H1 (cell line): ENCODE data around the gene PPP4R1.

Source experiments
- CBX5 ChIP-seq: fragments of 300-800, 300-1000 bp; sonication (generic); IDR thresholded peaks from 2 replicates; pipeline ENCODE4 v1.7.1; 2016; ENCODE audit warnings: antibody characterized with exemption, low read length, low read depth
- CREB1 ChIP-seq: IDR thresholded peaks from 2 replicates; pipeline ENCODE4 v1.6.1; 2012; ENCODE audit warnings: inconsistent platforms
- CTCF ChIP-seq, 3 experiments: IDR thresholded peaks; 1 replicate in 2 of 3; 2 replicates in 1 of 3; pipeline versions ENCODE4 v1.5.1 to v1.6.1; 2011; ENCODE audit warnings: low read length in 3 of 3, mild to moderate bottlenecking in 3 of 3, inconsistent platforms in 2 of 3, low read depth in 1 of 3, moderate library complexity in 1 of 3; ENCODE audit not compliant: insufficient read depth in 1 of 3; ENCODE audit errors: control extremely low read depth in 1 of 3
- POLR2A ChIP-seq, 2 experiments: IDR thresholded peaks; 1 replicate in 1 of 2; 2 replicates in 1 of 2; pipeline ENCODE4 v1.6.1; 2011; ENCODE audit warnings: low read depth in 2 of 2, low read length in 2 of 2, mild to moderate bottlenecking in 2 of 2; ENCODE audit errors: control extremely low read depth in 1 of 2
- POLR2AphosphoS5 ChIP-seq: IDR thresholded peaks from 2 replicates; pipeline ENCODE4 v1.6.1; 2011; ENCODE audit warnings: low read depth, low read length
- SIRT6 ChIP-seq: IDR thresholded peaks from one replicate; pipeline ENCODE4 v1.7.1; 2012; ENCODE audit warnings: low read length, inconsistent platforms
- SP4 ChIP-seq: IDR thresholded peaks from 2 replicates; pipeline ENCODE4 v1.6.1; 2012; ENCODE audit warnings: low read length, inconsistent platforms

GRCh38 chr18:9596843-9597526 is 17.4 kb downstream of the PPP4R1 start:
- TF ChIP-seq CTCF (IDR thresholded peaks at IDR 0.05; ENCODE audit: control extremely low read depth in 1 of 3, insufficient read depth in 1 of 3, low read depth in 1 of 3, low read length in 3 of 3): no peak
- TF ChIP-seq SIRT6: no peak
- TF ChIP-seq POLR2A (IDR thresholded peaks at IDR 0.05; ENCODE audit: control extremely low read depth in 1 of 2, low read depth in 2 of 2, low read length in 2 of 2): no peak
- TF ChIP-seq CREB1: no peak
- TF ChIP-seq POLR2AphosphoS5: no peak
- no peak for TF ChIP-seq SP4
- TF ChIP-seq CBX5: no peak
